GM12873 (cell line): Measurements from ENCODE around the gene TFR2.
A peak's percentile ranks its signal among the peaks of the same experiment; 100 is the strongest.

Experiments used
- CTCF ChIP-seq: IDR thresholded peaks from 2 replicates; pipeline ENCODE4 v1.5.1; 2012; ENCODE audit warnings: low read depth, mild to moderate bottlenecking, moderate library complexity, low read length, control low read depth; ENCODE audit not compliant: insufficient read depth; ENCODE audit errors: missing control alignments

TFR2 gene

GRCh38 chr7:100629117-100629716 lies 12.1 kb downstream of the TFR2 start:
- peak; percentile 61 for TF ChIP-seq CTCF

- no peak for TF ChIP-seq CTCF
Measured at GRCh38 chr7:100627238-100627549, 14.2 kb downstream of the TFR2 start.

GRCh38 chr7:100626530-100627237 lies 14.7 kb downstream of the TFR2 start:
- TF ChIP-seq CTCF = no peak

GRCh38 chr7:100626055-100626454 lies 15.3 kb downstream of the TFR2 start:
- no peak for TF ChIP-seq CTCF

- TF ChIP-seq CTCF = no peak
Measured at GRCh38 chr7:100623951-100624824, 17.2 kb downstream of the TFR2 start.

- TF ChIP-seq CTCF = no peak
Measured at GRCh38 chr7:100621554-100621953, 19.8 kb downstream of the TFR2 start.

GRCh38 chr7:100620804-100621203 lies 20.5 kb downstream of the TFR2 start:
- TF ChIP-seq CTCF = no peak
